Mesothelial cell of epicardium (in vitro differentiated cells): Measurements from ENCODE around the gene ITGB1BP1. TPM values are rescaled to one million over a fixed set of nuclear protein-coding genes. Genes with fewer than 3 reads are reported as not detected.

Experiments used
- DNase-seq, 2 experiments: peaks; one replicate each; pipeline ENCODE4 v3.0.0; 2021; ENCODE audit warnings: low spot score in 2 of 2; ENCODE audit not compliant: unreplicated experiment in 2 of 2
- H3K27ac Mint-ChIP-seq: 2 replicates; pipeline ENCODE4 v1.8.0; 2021; ENCODE audit warnings: mixed read lengths
- H3K27me3 Mint-ChIP-seq: 2 replicates; pipeline ENCODE4 v1.8.0; 2021; ENCODE audit warnings: low read depth, mixed read lengths
- H3K36me3 Mint-ChIP-seq: 2 replicates; pipeline ENCODE4 v1.8.0; 2021; ENCODE audit warnings: mixed read lengths
- H3K4me1 Mint-ChIP-seq: 2 replicates; pipeline ENCODE4 v1.8.0; 2021; ENCODE audit warnings: mixed read lengths
- H3K4me3 Mint-ChIP-seq: 2 replicates; pipeline ENCODE4 v1.8.0; 2021; ENCODE audit warnings: mild to moderate bottlenecking, moderate library complexity, mixed read lengths
- H3K9me3 Mint-ChIP-seq: 2 replicates; pipeline ENCODE4 v1.8.0; 2021; ENCODE audit warnings: mixed read lengths
- CTCF ChIP-seq: fragments of 200-600 bp; sonication (generic); IDR thresholded peaks from one replicate; pipeline ENCODE4 v1.5.0; 2021; ENCODE audit warnings: antibody characterized with exemption; ENCODE audit not compliant: unreplicated experiment
- total RNA-seq: library from RNA; stranded (reverse); gene quantifications from 3 replicates; pipeline ENCODE4 v1.2.1, GENCODE V29; 2021

ITGB1BP1 gene
- total RNA-seq, 1 donor from 2014 or later: 38.0 TPM

- Mint-ChIP-seq H3K4me1 (no peaks in the 10 kb centered on the region), H3K27me3 (no peaks in the 10 kb centered on the region), H3K36me3 (peaks cover 51% of the 10 kb centered on the region), H3K4me3 (no peak overlapping the region), H3K27ac (no peak overlapping the region), H3K9me3 (no peaks in the 10 kb centered on the region)
- DNase-seq: no peak
- TF ChIP-seq CTCF: no peak
Observed at GRCh38 chr2:9440058-9440727, 16.9 kb upstream of the ITGB1BP1 start.

- no peaks in the 10 kb centered on the region for H3K27me3 Mint-ChIP-seq
- no peak overlapping the region for H3K4me3 Mint-ChIP-seq
- no peaks in the 10 kb centered on the region for H3K4me1 Mint-ChIP-seq
- H3K9me3 Mint-ChIP-seq: no peaks in the 10 kb centered on the region
- H3K27ac Mint-ChIP-seq: no peak overlapping the region
- TF ChIP-seq CTCF: no peak
- DNase-seq: no peak
- peaks cover 53% of the 10 kb centered on the region for H3K36me3 Mint-ChIP-seq
Observed at GRCh38 chr2:9439536-9439935, 16.2 kb upstream of the ITGB1BP1 start.

GRCh38 chr2:9434489-9434888 lies 11.2 kb upstream of the ITGB1BP1 start:
- DNase-seq: no peak
- Mint-ChIP-seq H3K27me3 (no peaks in the 10 kb centered on the region), H3K27ac (no peak overlapping the region), H3K4me3 (no peak overlapping the region), H3K36me3 (peaks cover 57% of the 10 kb centered on the region), H3K4me1 (no peaks in the 10 kb centered on the region), H3K9me3 (no peaks in the 10 kb centered on the region)
- no peak for TF ChIP-seq CTCF

- TF ChIP-seq CTCF: no peak
- Mint-ChIP-seq H3K9me3 (no peaks in the 10 kb centered on the region), H3K4me3 (no peak overlapping the region), H3K36me3 (peaks cover 38% of the 10 kb centered on the region), H3K27ac (no peak overlapping the region), H3K4me1 (no peaks in the 10 kb centered on the region), H3K27me3 (no peaks in the 10 kb centered on the region)
- no peak for DNase-seq
Observed at GRCh38 chr2:9430316-9431293, 7.3 kb upstream of the ITGB1BP1 start.

- H3K27me3 Mint-ChIP-seq: no peaks in the 10 kb centered on the region
- TF ChIP-seq CTCF: no peak
- no peak overlapping the region for H3K27ac Mint-ChIP-seq
- H3K36me3 Mint-ChIP-seq: peaks cover 31% of the 10 kb centered on the region
- H3K9me3 Mint-ChIP-seq: no peaks in the 10 kb centered on the region
- H3K4me3 Mint-ChIP-seq: no peak overlapping the region
- no peaks in the 10 kb centered on the region for H3K4me1 Mint-ChIP-seq
- DNase-seq: no peak
Observed at GRCh38 chr2:9428965-9429577, 5.7 kb upstream of the ITGB1BP1 start.
